ENCODE results near the gene ITGAL. TPM values are rescaled to one million over a fixed set of nuclear protein-coding genes. Genes with fewer than 3 reads are reported as not detected.
"Not testable (repeated sequence)": the region's sequence is repeated elsewhere in the genome, so short reads cannot be mapped to it uniquely, and the experiment has no call there.

Gene ITGAL
- total and polyA plus RNA-seq, 2 donors (not counting 3 experiments of a cell fraction or from before 2014, with no cell fraction given) = not detected

DNA sequence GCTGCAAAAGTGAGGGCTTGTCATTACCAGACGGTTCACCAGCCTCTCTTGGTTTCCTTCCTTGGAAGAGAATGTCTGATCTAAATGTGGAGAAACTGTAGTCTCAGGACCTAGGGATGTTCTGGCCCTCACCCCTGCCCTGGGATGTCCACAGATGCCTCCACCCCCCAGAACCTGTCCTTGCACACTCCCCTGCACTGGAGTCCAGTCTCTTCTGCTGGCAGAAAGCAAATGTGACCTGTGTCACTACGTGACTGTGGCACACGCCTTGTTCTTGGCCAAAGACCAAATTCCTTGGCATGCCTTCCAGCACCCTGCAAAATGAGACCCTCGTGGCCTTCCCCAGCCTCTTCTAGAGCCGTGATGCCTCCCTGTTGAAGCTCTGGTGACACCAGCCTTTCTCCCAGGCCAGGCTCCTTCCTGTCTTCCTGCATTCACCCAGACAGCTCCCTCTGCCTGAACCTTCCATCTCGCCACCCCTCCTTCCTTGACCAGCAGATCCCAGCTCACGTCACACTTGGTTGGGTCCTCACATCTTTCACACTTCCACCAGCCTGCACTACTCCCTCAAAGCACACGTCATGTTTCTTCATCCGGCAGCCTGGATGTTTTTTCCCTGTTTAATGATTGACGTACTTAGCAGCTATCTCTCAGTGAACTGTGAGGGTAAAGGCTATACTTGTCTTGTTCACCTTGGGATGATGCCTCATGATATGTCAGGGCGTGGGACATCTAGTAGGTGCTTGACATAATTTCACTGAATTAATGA is 49.5 kb downstream of the ITGAL start:
- DNase-seq (ENCODE audit: low read depth, low spot score) = no peak
- H3K79me2 ChIP-seq (ENCODE audit: control insufficient read depth, insufficient read depth, low read length) = no peaks in the 10 kb centered on the region
- BruUV-seq (replicated peaks) = no TSS peak
- H3K4me3 ChIP-seq (replicated peaks in 1 of 3; ENCODE audit: insufficient read depth in 1 of 3, low read depth in 1 of 3, low read length in 3 of 3) = no peak overlapping the region
- H3K4me2 ChIP-seq (ENCODE audit: insufficient read depth, low read length) = no peak overlapping the region
- ChIA-PET CTCF (interaction anchor here (0.9 to 2.4 kb wide), 5 partner anchors 10 to 76 kb away, joined by 3 to 5 read pairs (median 3); no protein-coding TSS in a partner anchor), POLR2A (no interaction called here)
- FAIRE-seq = no peak
- no peak overlapping the region for H2AFZ ChIP-seq (ENCODE audit: low read depth, low read length)
- intact Hi-C loops (cut with micrococcal nuclease) (no loop called here), dilution Hi-C loops (cut with MboI; ENCODE audit: extremely low pct_ligation_motif_present, low sequenced_read_pairs) (no loop called here)
- no peak for TF ChIP-seq GATA2 (IDR thresholded peaks at IDR 0.05; ENCODE audit: insufficient read depth, insufficient read length, low read depth, low read length)
- no peak for TF ChIP-seq POLR2A (IDR thresholded peaks at IDR 0.05; ENCODE audit: low read depth, low read length)
- no peak for TF ChIP-seq POLR2AphosphoS5 (IDR thresholded peaks at IDR 0.05; ENCODE audit: insufficient read depth, low read depth, low read length)
- TF ChIP-seq, protein P1, sequence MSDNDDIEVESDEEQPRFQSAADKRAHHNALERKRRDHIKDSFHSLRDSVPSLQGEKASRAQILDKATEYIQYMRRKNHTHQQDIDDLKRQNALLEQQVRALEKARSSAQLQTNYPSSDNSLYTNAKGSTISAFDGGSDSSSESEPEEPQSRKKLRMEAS (IDR thresholded peaks at IDR 0.05; ENCODE audit: insufficient read depth, insufficient read length) = no peak
- TF ChIP-seq, protein P2, sequence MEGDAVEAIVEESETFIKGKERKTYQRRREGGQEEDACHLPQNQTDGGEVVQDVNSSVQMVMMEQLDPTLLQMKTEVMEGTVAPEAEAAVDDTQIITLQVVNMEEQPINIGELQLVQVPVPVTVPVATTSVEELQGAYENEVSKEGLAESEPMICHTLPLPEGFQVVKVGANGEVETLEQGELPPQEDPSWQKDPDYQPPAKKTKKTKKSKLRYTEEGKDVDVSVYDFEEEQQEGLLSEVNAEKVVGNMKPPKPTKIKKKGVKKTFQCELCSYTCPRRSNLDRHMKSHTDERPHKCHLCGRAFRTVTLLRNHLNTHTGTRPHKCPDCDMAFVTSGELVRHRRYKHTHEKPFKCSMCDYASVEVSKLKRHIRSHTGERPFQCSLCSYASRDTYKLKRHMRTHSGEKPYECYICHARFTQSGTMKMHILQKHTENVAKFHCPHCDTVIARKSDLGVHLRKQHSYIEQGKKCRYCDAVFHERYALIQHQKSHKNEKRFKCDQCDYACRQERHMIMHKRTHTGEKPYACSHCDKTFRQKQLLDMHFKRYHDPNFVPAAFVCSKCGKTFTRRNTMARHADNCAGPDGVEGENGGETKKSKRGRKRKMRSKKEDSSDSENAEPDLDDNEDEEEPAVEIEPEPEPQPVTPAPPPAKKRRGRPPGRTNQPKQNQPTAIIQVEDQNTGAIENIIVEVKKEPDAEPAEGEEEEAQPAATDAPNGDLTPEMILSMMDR (IDR thresholded peaks at IDR 0.05; ENCODE audit: extremely low read depth in 1 of 2, insufficient read depth in 1 of 2, low read depth in 1 of 2, low read length in 2 of 2) = no peak
- TF ChIP-seq EZH2 (IDR thresholded peaks at IDR 0.05; ENCODE audit: borderline replicate concordance, low read depth, low read length, severe bottlenecking) = no peak
- H3K9ac ChIP-seq (replicated peaks; ENCODE audit: extremely low read depth, insufficient read depth, low read length) = no peak overlapping the region
- no peaks in the 10 kb centered on the region for H3K9me1 ChIP-seq (replicated peaks; ENCODE audit: control insufficient read depth, extremely low read depth, insufficient read depth, low read length)
- H3K4me1 ChIP-seq (ENCODE audit: control insufficient read depth, extremely low read depth, insufficient read depth, low read length) = no peaks in the 10 kb centered on the region
- no peaks in the 10 kb centered on the region for H3K36me3 ChIP-seq (ENCODE audit: control insufficient read depth in 2 of 2, extremely low read depth in 1 of 2, insufficient read depth in 2 of 2, low read length in 2 of 2)
- no peaks in the 10 kb centered on the region for H3K27me3 ChIP-seq (ENCODE audit: control insufficient read depth in 2 of 2, insufficient read depth in 2 of 2, low read length in 2 of 2)
- H3K27ac ChIP-seq (ENCODE audit: insufficient read depth, low read depth, low read length) = no peak overlapping the region
- no peaks in the 10 kb centered on the region for H4K20me1 ChIP-seq (replicated peaks; ENCODE audit: control insufficient read depth, extremely low read depth, insufficient read depth, low read length)
- H3K9me3 ChIP-seq (replicated peaks; ENCODE audit: control insufficient read depth, insufficient read depth, low read length) = no peaks in the 10 kb centered on the region

DNA sequence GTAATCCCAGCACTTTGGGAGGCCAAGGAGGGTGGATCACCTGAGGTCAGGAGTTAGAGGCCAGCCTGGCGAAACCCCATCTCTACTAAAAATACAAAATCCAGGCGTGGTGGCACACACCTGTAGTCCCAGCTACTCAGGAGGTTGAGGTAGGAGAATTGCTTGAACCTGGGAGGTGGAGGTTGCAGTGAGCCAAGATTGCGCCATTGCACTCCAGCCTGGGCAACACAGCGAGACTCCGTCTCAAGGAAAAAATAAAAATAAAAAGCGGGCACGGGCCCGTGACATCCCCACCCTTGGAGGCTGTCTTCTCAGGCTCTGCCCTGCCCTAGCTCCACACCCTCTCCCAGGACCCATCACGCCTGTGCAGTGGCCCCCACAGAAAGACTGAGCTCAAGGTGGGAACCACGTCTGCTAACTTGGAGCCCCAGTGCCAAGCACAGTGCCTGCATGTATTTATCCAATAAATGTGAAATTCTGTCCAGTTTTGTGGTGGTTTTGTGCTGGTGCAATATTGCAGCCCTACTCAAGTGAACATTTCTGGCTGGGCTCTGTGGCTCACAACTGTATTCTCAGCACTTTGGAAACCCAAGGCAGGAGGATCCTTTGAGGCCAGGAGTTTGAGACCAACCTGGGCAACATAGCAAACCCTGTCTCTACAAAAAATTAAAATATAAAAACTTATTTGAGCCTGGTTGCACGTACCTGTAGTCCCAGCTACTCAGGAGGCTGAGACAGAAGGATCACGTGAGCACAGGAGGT is 50.3 kb downstream of the ITGAL start:
- H3K9ac ChIP-seq (replicated peaks; ENCODE audit: extremely low read depth, insufficient read depth, low read length); BruUV-seq (replicated peaks); dilution Hi-C loops (cut with MboI; ENCODE audit: extremely low pct_ligation_motif_present, low sequenced_read_pairs); FAIRE-seq; H3K4me3 ChIP-seq (replicated peaks in 1 of 3; ENCODE audit: insufficient read depth in 1 of 3, low read depth in 1 of 3, low read length in 3 of 3); H3K79me2 ChIP-seq (ENCODE audit: control insufficient read depth, insufficient read depth, low read length); H4K20me1 ChIP-seq (replicated peaks; ENCODE audit: control insufficient read depth, extremely low read depth, insufficient read depth, low read length); DNase-seq (ENCODE audit: low read depth, low spot score); H3K27ac ChIP-seq (ENCODE audit: insufficient read depth, low read depth, low read length); H3K9me3 ChIP-seq (replicated peaks; ENCODE audit: control insufficient read depth, insufficient read depth, low read length); H3K4me1 ChIP-seq (ENCODE audit: control insufficient read depth, extremely low read depth, insufficient read depth, low read length); H3K9me1 ChIP-seq (replicated peaks; ENCODE audit: control insufficient read depth, extremely low read depth, insufficient read depth, low read length); intact Hi-C loops (cut with micrococcal nuclease); H2AFZ ChIP-seq (ENCODE audit: low read depth, low read length); H3K27me3 ChIP-seq (ENCODE audit: control insufficient read depth in 2 of 2, insufficient read depth in 2 of 2, low read length in 2 of 2); H3K4me2 ChIP-seq (ENCODE audit: insufficient read depth, low read length); H3K36me3 ChIP-seq (ENCODE audit: control insufficient read depth in 2 of 2, extremely low read depth in 1 of 2, insufficient read depth in 2 of 2, low read length in 2 of 2); POLR2A ChIA-PET: not testable (repeated sequence)
- CTCF ChIA-PET = interaction anchor here (0.9 to 2.4 kb wide), 5 partner anchors 10 to 75 kb away, joined by 3 to 5 read pairs (median 3); no protein-coding TSS in a partner anchor

Data from endothelial cell of umbilical vein (primary cell).